OCI-LY3 (cell line): Measurements from ENCODE around the gene GALNS.

ENCODE experiments used
- CTCF ChIP-seq: fragments of 200-600, 300-600 bp; sonication (generic); IDR thresholded peaks from 2 replicates; pipeline ENCODE4 v1.5.1; 2014; ENCODE audit warnings: antibody characterized with exemption, low read length, low read depth
- EZH2phosphoT487 ChIP-seq: fragments of 200-600 bp; shearing (Covaris generic); IDR thresholded peaks from 2 replicates; pipeline ENCODE4 v1.6.1; 2018; ENCODE audit warnings: antibody characterized with exemption, mixed run types, low read depth

- TF ChIP-seq CTCF (no peak), EZH2phosphoT487 (no peak)
Measured at GRCh38 chr16:88897696-88898425, 41.1 kb upstream of the GALNS start.
